ENCODE data around the gene YIPF1.

DNA sequence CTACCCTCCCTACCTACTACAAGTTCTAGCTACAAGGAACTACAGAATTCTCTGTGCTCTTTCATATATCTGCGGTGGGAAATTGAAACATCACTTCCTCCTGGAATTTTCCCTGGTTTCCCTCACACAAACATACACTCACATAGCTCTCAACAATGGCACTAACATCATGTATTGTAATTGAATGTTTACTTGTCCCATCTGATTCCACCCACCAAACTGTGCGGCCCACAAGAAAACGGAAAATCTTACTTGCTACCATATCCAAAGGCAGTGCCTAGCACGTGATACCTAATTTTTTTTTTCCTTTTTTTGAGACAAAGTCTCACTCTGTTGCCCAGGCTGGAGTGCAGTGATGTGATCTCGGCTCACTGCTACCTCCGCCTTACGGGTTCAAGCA is 85.4 kb downstream of the YIPF1 start:
- TF ChIP-seq, protein P1, sequence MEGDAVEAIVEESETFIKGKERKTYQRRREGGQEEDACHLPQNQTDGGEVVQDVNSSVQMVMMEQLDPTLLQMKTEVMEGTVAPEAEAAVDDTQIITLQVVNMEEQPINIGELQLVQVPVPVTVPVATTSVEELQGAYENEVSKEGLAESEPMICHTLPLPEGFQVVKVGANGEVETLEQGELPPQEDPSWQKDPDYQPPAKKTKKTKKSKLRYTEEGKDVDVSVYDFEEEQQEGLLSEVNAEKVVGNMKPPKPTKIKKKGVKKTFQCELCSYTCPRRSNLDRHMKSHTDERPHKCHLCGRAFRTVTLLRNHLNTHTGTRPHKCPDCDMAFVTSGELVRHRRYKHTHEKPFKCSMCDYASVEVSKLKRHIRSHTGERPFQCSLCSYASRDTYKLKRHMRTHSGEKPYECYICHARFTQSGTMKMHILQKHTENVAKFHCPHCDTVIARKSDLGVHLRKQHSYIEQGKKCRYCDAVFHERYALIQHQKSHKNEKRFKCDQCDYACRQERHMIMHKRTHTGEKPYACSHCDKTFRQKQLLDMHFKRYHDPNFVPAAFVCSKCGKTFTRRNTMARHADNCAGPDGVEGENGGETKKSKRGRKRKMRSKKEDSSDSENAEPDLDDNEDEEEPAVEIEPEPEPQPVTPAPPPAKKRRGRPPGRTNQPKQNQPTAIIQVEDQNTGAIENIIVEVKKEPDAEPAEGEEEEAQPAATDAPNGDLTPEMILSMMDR (IDR thresholded peaks at IDR 0.05) = no peak
- TF ChIP-seq POLR2A (IDR thresholded peaks at IDR 0.05) = no peak
